ENCODE results near the gene HNRNPF. TPM values are rescaled to one million over a fixed set of nuclear protein-coding genes. Genes with fewer than 3 reads are reported as not detected.

The HNRNPF gene
- total RNA-seq, 1 donor from 2014 or later: 126 TPM

DNA sequence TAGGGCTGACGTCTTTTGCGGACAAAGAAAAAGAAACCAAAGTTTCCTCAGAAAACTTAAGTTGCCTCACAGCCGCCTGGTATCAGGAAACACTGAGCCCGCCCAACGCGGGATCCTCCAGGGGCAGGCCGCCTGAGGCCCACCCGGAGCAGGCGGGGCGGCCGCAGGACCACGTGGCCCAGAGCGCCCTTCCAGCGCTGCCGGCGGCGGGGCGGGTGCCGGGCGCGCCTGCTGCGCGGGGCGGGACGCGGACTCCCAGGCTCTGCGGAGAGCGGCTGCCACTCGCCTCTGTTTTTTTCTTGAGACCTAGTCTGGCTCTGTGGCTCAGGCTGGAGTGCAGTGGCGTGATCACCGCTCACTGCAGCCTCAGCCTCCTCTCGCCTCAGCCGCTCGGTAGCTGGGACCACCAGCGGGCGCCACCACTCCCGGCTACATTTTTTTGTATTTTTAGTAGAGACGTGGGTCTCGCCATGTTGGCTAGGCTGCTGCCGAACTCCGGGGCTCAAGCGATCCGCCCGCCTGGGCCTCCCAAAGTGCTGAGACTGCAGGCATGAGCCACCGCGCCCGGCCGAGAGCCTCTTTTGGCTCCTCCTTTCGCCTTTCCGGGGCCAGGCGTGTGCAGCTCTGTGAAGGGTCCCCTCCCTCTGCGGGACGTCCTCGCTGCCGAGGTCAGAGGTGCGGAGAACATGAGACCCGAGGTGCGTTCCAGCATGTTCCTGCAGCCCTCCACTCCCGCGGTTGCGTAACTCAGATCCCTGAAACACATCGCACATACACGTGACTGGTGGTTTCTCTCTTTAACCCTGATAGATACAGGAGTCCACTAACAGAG, 11.6 kb upstream of the HNRNPF start:
- TF ChIP-seq, protein P1, sequence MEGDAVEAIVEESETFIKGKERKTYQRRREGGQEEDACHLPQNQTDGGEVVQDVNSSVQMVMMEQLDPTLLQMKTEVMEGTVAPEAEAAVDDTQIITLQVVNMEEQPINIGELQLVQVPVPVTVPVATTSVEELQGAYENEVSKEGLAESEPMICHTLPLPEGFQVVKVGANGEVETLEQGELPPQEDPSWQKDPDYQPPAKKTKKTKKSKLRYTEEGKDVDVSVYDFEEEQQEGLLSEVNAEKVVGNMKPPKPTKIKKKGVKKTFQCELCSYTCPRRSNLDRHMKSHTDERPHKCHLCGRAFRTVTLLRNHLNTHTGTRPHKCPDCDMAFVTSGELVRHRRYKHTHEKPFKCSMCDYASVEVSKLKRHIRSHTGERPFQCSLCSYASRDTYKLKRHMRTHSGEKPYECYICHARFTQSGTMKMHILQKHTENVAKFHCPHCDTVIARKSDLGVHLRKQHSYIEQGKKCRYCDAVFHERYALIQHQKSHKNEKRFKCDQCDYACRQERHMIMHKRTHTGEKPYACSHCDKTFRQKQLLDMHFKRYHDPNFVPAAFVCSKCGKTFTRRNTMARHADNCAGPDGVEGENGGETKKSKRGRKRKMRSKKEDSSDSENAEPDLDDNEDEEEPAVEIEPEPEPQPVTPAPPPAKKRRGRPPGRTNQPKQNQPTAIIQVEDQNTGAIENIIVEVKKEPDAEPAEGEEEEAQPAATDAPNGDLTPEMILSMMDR (IDR thresholded peaks at IDR 0.05): peak; percentile 71
- peak overlapping the region; percentile 98 for H3K27ac Mint-ChIP-seq (ENCODE audit: unreplicated experiment)

DNA sequence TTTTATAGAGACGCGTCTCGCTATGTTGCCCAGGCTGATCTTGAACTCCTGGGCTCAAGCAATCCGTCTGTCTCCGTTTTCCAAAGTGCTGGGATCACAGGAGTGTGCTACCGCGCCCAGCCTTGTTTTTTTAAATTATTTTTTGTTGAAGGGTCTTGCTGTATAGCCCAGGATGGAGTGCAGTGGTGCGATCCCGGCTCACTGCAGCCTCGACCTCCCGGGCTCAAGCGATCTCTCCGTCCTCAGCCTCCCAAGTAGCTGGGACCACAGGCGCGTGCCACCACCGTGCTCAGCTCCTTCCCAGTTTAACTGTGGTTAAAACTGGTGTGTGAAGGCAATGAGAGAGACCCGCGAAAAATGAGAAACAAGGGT, 11.0 kb upstream of the HNRNPF start:
- Mint-ChIP-seq H3K36me3 (ENCODE audit: low read depth) (no peaks in the 10 kb centered on the region), H3K9me3 (ENCODE audit: low read depth) (no peaks in the 10 kb centered on the region), H3K27me3 (ENCODE audit: low read depth) (no peaks in the 10 kb centered on the region), H3K4me3 (ENCODE audit: unreplicated experiment) (peak overlapping the region; percentile 87), H3K27ac (ENCODE audit: unreplicated experiment) (peak overlapping the region; percentile 89), H3K4me1 (ENCODE audit: low read depth) (peaks cover 16% of the 10 kb centered on the region)
- TF ChIP-seq, protein P1 (IDR thresholded peaks at IDR 0.05): no peak
- DNase-seq (ENCODE audit: low spot score): no peak

More for the DNA sequence above, 11.6 kb upstream of the HNRNPF start:
- no peaks in the 10 kb centered on the region for H3K9me3 Mint-ChIP-seq (ENCODE audit: low read depth)
- H3K4me3 Mint-ChIP-seq (ENCODE audit: unreplicated experiment): peak overlapping the region; percentile 87
- no peak for DNase-seq (ENCODE audit: low spot score)
- no peaks in the 10 kb centered on the region for H3K36me3 Mint-ChIP-seq (ENCODE audit: low read depth)
- no peaks in the 10 kb centered on the region for H3K27me3 Mint-ChIP-seq (ENCODE audit: low read depth)
- peaks cover 16% of the 10 kb centered on the region for H3K4me1 Mint-ChIP-seq (ENCODE audit: low read depth)

DNA sequence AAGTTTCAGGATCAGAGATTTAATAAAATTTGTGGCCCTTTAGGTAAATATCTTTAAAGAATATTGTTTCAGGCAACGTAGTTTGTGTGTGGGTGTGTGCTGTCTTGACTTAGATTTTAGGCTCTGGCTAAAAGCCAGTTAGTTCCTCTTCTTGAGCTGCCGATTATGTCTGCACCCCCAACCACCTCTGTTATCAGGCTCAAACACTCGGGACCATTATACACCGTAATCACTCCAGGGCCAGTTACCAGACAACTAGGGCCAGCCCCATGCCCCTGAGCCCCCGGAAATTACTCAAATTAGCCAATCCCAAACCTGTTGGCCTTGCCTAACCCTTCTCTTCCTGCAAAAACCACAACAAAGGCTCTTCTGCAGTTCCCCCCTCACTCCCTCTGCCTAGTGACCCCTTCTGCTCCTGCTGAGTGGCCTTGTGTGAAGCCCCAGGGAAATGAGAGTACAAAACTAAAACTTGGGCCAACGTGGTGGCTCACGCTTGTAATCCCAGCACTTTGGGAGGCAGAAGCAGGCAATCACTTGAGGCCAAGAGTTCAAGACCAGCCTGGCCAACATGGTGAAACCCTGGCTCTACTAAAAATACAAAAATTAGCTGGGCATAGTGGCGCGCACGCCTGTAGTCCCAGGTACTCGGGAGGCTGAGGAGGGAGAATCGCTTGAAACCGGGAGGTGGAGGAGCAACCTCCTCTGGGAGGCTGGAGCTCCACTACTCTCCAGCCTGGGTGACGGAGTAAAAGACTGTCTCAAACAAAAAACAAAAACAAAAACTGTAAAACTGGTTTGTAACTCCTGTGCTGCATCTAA, 9.2 kb upstream of the HNRNPF start:
- Mint-ChIP-seq H3K9me3 (ENCODE audit: low read depth) (no peaks in the 10 kb centered on the region), H3K4me1 (ENCODE audit: low read depth) (peaks cover 16% of the 10 kb centered on the region), H3K36me3 (ENCODE audit: low read depth) (no peaks in the 10 kb centered on the region), H3K27me3 (ENCODE audit: low read depth) (no peaks in the 10 kb centered on the region), H3K27ac (ENCODE audit: unreplicated experiment) (no peak overlapping the region), H3K4me3 (ENCODE audit: unreplicated experiment) (no peak overlapping the region)
- no peak for DNase-seq (ENCODE audit: low spot score)
- TF ChIP-seq, protein P1 (IDR thresholded peaks at IDR 0.05): no peak

DNA sequence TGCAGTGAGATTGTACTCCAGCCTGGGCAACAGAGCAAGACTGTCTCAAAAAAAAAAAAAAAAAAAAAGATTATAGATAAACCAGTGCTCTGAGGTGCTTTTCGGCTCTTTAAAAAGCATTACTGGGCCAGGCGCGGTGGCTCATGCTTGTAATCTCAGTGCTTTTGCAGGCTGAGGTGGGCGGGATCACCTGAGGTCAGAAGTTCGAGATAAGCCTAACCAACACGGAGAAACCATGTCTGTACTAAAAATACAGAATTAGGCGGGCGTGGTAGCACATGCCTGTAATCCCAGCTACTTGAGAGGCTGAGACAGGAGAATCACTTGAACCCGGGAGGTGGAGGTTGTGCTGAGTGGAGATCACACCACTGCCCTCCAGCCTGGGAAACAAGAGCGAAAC, 6.6 kb upstream of the HNRNPF start:
- Mint-ChIP-seq H3K27ac (ENCODE audit: unreplicated experiment) (no peak overlapping the region), H3K4me1 (ENCODE audit: low read depth) (peaks cover 6% of the 10 kb centered on the region), H3K4me3 (ENCODE audit: unreplicated experiment) (no peak overlapping the region), H3K9me3 (ENCODE audit: low read depth) (no peaks in the 10 kb centered on the region), H3K36me3 (ENCODE audit: low read depth) (no peaks in the 10 kb centered on the region), H3K27me3 (ENCODE audit: low read depth) (no peaks in the 10 kb centered on the region)
- no peak for DNase-seq (ENCODE audit: low spot score)
- TF ChIP-seq, protein P1 (IDR thresholded peaks at IDR 0.05): no peak

DNA sequence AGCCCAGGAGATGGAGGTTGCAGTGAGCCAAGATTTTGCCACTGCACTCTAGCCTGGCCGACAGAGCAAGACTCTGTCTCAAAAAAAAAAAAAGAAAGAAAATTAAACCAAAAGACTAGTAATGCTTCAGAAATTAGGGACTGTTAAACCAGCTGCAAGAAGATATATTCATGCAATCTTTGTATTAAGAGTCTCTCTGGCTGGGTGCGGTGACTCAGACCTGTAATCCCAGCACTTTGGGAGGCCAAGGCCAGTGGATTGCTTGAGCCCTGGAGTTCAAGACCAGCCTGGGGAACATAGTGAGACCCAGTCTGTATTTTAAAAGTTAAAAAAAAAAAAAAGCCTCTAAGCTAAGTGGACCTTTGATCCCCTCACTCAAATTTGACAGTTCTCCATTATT, 2.5 kb upstream of the HNRNPF start:
- Mint-ChIP-seq H3K27ac (ENCODE audit: unreplicated experiment) (no peak overlapping the region), H3K36me3 (ENCODE audit: low read depth) (no peaks in the 10 kb centered on the region), H3K27me3 (ENCODE audit: low read depth) (no peaks in the 10 kb centered on the region), H3K4me3 (ENCODE audit: unreplicated experiment) (no peak overlapping the region), H3K4me1 (ENCODE audit: low read depth) (peaks cover 10% of the 10 kb centered on the region), H3K9me3 (ENCODE audit: low read depth) (no peaks in the 10 kb centered on the region)
- DNase-seq (ENCODE audit: low spot score): no peak
- TF ChIP-seq, protein P1 (IDR thresholded peaks at IDR 0.05): no peak
